Erythroblast (primary cell): ENCODE measurements around the gene DNAJC11.

Experiments used
- GATA1 ChIP-seq: IDR thresholded peaks from 2 replicates; pipeline ENCODE4 v1.6.1; 2011; ENCODE audit warnings: low read depth, mild to moderate bottlenecking, control low read depth, low read length, moderate library complexity
- POLR2A ChIP-seq: IDR thresholded peaks from 2 replicates; pipeline ENCODE4 v1.6.1; 2011; ENCODE audit warnings: mild to moderate bottlenecking, low read length

DNA sequence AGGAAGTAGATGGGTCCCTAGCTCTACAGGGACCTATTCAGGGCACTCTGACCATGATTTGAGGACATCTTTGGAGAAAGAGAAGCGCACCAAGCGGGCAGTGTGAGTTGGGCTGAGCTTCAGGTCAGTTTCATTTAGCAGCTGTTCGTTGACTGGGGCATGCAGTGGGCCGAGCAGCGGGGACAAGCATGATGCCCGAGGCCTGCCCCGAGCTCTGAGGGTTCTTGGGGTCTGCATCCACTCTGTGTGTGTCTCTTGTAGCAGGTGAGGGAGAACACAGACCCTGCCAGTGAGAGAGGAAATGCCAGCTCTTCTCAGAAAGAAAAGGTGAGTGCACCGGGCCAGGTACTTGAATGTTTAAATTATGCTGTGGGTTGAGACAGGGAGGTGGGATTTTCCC, 71.6 kb downstream of the DNAJC11 start:
- TF ChIP-seq POLR2A: no peak
- no peak for TF ChIP-seq GATA1
